ENCODE data around the gene HOXB8. TPM values are rescaled to one million over a fixed set of nuclear protein-coding genes. Genes with fewer than 3 reads are reported as not detected.

The HOXB8 gene
- total and polyA plus RNA-seq, 10 of the 15 experiments (the other 5 are each of a cell fraction or from before 2014, with no cell fraction given) = 0.21 TPM; not detected in 9

DNA sequence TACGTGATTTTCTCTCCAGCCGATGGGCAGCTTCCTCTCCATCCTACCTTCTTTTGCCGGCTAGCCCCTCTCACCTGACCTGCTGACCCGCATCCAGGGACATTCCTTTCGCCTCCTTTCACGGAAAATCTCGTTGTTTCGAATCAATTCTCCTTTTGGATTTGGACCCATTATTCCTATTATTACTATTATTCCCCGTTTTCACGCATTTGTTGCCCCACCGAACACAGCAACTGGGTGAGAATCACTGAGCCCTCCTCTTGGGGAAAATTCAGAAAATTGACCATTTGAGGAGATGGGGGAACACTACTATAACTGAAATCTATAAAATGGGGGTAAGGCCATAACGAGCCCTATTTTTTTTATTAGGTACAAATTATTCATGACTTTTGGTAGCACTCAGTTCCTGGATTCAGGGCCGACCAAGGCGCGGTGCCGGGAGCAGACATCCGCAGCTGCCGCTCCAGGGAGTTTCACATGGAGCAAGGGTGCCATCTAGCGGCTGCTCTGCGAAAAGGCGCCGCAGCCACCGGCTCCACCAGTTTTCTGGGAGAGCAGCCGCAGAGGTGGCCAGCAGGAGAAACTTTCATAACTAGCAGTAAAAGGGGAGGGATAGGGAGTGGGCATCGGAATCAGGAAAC lies 3.3 kb upstream of the HOXB8 start (continued):
- TF ChIP-seq, protein P1, sequence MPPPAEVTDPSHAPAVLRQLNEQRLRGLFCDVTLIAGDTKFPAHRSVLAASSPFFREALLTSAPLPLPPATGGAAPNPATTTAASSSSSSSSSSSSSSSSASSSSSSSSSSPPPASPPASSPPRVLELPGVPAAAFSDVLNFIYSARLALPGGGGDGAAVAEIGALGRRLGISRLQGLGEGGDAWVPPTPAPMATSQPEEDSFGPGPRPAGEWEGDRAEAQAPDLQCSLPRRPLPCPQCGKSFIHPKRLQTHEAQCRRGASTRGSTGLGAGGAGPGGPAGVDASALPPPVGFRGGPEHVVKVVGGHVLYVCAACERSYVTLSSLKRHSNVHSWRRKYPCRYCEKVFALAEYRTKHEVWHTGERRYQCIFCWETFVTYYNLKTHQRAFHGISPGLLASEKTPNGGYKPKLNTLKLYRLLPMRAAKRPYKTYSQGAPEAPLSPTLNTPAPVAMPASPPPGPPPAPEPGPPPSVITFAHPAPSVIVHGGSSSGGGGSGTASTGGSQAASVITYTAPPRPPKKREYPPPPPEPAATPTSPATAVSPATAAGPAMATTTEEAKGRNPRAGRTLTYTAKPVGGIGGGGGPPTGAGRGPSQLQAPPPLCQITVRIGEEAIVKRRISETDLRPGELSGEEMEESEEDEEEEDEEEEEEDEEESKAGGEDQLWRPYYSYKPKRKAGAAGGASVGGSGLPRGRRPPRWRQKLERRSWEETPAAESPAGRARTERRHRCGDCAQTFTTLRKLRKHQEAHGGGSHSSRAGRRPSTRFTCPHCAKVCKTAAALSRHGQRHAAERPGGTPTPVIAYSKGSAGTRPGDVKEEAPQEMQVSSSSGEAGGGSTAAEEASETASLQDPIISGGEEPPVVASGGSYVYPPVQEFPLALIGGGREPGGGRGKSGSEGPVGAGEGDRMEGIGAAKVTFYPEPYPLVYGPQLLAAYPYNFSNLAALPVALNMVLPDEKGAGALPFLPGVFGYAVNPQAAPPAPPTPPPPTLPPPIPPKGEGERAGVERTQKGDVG (CRISPR knock-in tag; IDR thresholded peaks at IDR 0.05) = no peak
- TF ChIP-seq STAT1 (conservative IDR thresholded peaks at IDR 0.05) (0 out of 2 replicates have a peak, but pooled peaks have one; percentile 66), JUND (IDR thresholded peaks at IDR 0.05; ENCODE audit: low read depth, low read length) (no peak), FOS (IDR thresholded peaks at IDR 0.05; ENCODE audit: borderline replicate concordance, extremely low read depth, insufficient read length) (no peak), SIN3A (IDR thresholded peaks at IDR 0.05; ENCODE audit: low read depth, low read length) (no peak), EZH2 (IDR thresholded peaks at IDR 0.05; ENCODE audit: borderline replicate concordance, control insufficient read depth, low read depth, low read length) (peak; percentile 99; the same call in 1 of the 2 replicates), RUNX3 (IDR thresholded peaks at IDR 0.05; ENCODE audit: low read length) (peak; percentile 27; the same call in 1 of the 2 replicates), MTA3 (IDR thresholded peaks at IDR 0.05; ENCODE audit: borderline replicate concordance, low read length) (no peak), GATAD2B (conservative IDR thresholded peaks at IDR 0.05; ENCODE audit: low read depth) (0 out of 2 replicates have a peak, but pooled peaks have one; percentile 18), FOXM1 (IDR thresholded peaks at IDR 0.05; ENCODE audit: low read depth, low read length) (no peak), MEF2A (IDR thresholded peaks at IDR 0.05; ENCODE audit: insufficient read depth, low read depth, low read length) (no peak), MEF2B (IDR thresholded peaks at IDR 0.05; ENCODE audit: partially characterized antibody, poor library complexity, severe bottlenecking) (no peak), LARP7 (IDR thresholded peaks at IDR 0.05) (no peak), CHD2 (IDR thresholded peaks at IDR 0.05; ENCODE audit: borderline replicate concordance, low read depth, low read length) (no peak), ETV6 (conservative IDR thresholded peaks at IDR 0.05 in 1 of 2, IDR thresholded peaks at IDR 0.05 in 1 of 2; ENCODE audit: borderline replicate concordance in 1 of 2, low read depth in 1 of 2) (no peak), KAT2A (conservative IDR thresholded peaks at IDR 0.05; ENCODE audit: control insufficient read depth, low read depth, low read length) (no peak), DPF2 (IDR thresholded peaks at IDR 0.05) (no peak), STAT3 (IDR thresholded peaks at IDR 0.05; ENCODE audit: low read depth, low read length) (no peak), SREBF2 (IDR thresholded peaks at IDR 0.05; ENCODE audit: low read length) (no peak), POLR2AphosphoS2 (IDR thresholded peaks at IDR 0.05; ENCODE audit: low read depth, low read length) (no peak)
- TF ChIP-seq, protein P2, sequence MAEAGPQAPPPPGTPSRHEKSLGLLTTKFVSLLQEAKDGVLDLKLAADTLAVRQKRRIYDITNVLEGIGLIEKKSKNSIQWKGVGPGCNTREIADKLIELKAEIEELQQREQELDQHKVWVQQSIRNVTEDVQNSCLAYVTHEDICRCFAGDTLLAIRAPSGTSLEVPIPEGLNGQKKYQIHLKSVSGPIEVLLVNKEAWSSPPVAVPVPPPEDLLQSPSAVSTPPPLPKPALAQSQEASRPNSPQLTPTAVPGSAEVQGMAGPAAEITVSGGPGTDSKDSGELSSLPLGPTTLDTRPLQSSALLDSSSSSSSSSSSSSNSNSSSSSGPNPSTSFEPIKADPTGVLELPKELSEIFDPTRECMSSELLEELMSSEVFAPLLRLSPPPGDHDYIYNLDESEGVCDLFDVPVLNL (IDR thresholded peaks at IDR 0.05; ENCODE audit: low read depth, low read length) = no peak
- TF ChIP-seq, protein P3, sequence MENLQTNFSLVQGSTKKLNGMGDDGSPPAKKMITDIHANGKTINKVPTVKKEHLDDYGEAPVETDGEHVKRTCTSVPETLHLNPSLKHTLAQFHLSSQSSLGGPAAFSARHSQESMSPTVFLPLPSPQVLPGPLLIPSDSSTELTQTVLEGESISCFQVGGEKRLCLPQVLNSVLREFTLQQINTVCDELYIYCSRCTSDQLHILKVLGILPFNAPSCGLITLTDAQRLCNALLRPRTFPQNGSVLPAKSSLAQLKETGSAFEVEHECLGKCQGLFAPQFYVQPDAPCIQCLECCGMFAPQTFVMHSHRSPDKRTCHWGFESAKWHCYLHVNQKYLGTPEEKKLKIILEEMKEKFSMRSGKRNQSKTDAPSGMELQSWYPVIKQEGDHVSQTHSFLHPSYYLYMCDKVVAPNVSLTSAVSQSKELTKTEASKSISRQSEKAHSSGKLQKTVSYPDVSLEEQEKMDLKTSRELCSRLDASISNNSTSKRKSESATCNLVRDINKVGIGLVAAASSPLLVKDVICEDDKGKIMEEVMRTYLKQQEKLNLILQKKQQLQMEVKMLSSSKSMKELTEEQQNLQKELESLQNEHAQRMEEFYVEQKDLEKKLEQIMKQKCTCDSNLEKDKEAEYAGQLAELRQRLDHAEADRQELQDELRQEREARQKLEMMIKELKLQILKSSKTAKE (IDR thresholded peaks at IDR 0.05; ENCODE audit: low read depth, poor library complexity, severe bottlenecking) = no peak
- TF ChIP-seq, protein P4, sequence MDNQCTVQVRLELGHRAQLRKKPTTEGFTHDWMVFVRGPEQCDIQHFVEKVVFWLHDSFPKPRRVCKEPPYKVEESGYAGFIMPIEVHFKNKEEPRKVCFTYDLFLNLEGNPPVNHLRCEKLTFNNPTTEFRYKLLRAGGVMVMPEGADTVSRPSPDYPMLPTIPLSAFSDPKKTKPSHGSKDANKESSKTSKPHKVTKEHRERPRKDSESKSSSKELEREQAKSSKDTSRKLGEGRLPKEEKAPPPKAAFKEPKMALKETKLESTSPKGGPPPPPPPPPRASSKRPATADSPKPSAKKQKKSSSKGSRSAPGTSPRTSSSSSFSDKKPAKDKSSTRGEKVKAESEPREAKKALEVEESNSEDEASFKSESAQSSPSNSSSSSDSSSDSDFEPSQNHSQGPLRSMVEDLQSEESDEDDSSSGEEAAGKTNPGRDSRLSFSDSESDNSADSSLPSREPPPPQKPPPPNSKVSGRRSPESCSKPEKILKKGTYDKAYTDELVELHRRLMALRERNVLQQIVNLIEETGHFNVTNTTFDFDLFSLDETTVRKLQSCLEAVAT (IDR thresholded peaks at IDR 0.05) = no peak
